Superior temporal gyrus (tissue), 1 donor: ENCODE measurements around the gene SESTD1.
A peak's percentile ranks its signal among the peaks of the same experiment; 100 is the strongest.
"Not testable (repeated sequence)": the region's sequence is repeated elsewhere in the genome, so short reads cannot be mapped to it uniquely, and the experiment has no call there.

Source experiments
- DNase-seq: peaks from one replicate; pipeline ENCODE4 v3.0.0-alpha.2; 2016; ENCODE audit errors: extremely low spot score

The SESTD1 gene

DNA sequence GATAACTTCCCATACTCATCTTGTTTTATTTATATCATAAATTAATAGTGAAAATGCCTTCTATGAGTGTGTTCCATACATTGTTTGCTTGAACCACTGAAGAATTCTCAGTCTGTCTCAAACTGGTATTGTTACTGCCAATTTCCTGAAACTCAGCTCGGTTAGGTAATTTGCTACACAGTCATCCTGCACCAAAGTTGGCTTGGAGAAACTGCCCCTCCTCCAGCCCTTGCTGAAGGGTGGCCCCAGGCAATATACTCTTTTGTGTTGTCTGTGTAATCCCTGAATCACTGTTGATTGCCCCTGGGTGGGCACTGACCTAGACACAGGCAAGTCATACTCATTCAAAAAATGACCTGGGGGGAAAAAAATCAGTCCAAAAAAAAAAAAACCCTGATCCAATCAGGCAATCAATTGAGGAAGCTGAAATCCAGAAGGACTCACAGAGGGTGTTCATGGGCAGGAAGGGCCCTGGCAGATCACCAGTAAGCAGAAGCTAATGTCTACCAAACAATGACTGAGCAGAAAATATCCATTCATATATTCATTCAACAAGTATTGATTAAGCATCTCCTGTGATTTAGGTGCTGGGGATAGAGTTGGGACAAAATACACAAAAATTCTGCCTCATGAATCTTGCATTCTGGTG lies 3.8 kb upstream of the SESTD1 start:
- no peak for DNase-seq

DNA sequence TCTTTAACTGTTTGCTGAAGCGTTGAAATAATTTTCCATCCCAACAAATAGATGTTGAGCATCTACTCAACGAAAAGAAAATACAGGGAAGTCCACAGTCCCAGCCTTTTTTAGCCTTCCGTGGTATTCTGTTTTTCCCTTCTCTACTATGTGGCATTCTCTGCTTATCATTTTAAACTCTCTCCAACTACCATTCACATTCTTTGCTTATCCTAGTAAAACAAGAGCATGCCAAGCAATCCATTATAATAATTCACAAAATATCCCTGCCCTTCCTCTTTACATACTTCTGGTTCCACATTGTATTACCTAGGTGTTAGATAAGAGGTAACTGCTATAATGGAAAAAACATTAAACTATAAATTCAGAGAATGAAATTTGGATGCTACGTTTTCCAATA lies 1.6 kb upstream of the SESTD1 start:
- DNase-seq = no peak

DNA sequence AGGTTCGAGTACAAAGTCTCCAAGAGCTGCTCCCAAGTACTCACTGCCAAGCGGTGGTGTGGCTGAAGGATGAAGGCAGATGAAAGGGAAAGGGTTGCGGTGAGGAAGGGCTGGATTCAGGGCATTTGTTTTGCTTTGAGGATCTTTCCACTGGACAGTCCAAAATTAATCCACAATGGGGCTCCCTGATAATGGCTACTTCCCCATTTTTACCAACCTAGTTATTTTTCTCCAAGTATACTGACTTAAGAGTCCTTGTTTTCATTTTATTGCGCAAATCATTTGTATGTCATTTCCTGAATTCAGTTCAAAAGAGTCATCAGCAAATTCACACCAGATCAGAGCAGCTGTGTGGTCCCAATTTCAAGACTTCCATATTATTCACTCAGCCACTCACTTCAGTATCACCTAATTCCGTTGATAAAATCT lies 464 bp upstream of the SESTD1 start:
- no peak for DNase-seq

- peak; percentile 76 for DNase-seq
These were observed 925 bp downstream of the SESTD1 start for GRCh38 chr2:179263446-179264367.

- no peak for DNase-seq
These were observed 1.6 kb downstream of the SESTD1 start for GRCh38 chr2:179263015-179263414.

DNA sequence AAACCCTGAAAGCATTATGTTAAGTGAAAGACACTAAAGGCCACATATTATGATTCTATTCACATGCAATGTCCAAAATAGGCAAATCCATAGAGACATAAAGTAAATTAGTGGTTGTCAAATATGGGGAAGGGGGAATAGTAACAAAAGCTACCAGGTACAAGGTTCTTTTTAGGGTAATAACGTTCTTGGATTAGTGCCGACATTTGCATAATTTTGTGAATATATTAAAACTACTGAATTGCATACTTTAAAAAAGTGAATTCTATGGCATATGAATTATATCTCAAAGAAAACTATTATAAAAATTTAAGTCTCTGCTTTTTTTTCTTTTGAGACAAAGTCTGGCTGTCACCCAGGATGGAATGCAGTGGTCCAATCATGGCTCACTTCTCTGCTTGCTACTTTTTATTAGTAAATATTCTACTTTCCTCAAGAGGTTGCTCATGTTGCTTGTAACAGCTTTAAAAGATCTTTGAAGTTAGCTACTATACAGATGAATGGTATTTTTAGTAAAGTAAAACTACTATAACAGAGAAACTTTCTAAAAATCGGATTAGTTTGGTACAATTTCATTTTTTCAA lies 2.5 kb downstream of the SESTD1 start:
- DNase-seq = no peak

DNA sequence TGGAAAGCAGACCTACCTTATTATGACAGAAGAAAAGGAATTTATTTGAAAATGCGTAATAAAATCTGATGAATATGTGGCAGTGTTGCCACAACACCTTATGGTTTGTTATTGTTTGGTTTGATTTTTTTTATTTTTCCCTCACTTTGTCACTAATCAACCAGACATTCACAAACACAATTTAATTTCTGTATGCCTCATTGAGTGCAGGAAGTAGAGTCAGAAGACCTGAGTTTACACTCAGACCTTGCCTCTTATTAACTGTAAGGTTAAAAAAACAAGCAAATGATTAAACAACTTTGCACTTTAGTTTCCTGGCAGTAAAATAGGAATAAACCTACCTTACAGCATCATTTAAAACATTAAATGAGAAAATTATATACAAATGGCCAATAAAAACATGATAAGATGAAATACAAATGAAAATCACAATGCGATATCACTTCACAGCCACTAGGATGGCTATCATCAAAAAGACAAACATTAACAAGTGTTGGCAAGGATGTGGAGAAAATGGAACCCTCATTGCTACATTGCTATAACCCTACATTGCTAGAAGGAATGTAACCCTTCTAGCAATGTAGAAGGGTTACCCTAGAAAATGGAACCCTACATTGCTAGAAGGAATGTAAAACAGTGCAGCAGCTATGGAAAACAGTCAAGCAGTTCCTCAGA lies 3.3 kb downstream of the SESTD1 start:
- no peak for DNase-seq

- no peak for DNase-seq
These were observed 4.4 kb downstream of the SESTD1 start for GRCh38 chr2:179260224-179260623.

- DNase-seq = no peak
These were observed 9.5 kb downstream of the SESTD1 start for GRCh38 chr2:179255129-179255528.

GRCh38 chr2:179253226-179253625 lies 11.4 kb downstream of the SESTD1 start:
- no peak for DNase-seq

GRCh38 chr2:179252423-179252822 lies 12.2 kb downstream of the SESTD1 start:
- no peak for DNase-seq

- no peak for DNase-seq
These were observed 12.8 kb downstream of the SESTD1 start for GRCh38 chr2:179251870-179252269.

- no peak for DNase-seq
These were observed 13.7 kb downstream of the SESTD1 start for GRCh38 chr2:179250848-179251504.

- no peak for DNase-seq
These were observed 14.5 kb downstream of the SESTD1 start for GRCh38 chr2:179250095-179250494.

DNA sequence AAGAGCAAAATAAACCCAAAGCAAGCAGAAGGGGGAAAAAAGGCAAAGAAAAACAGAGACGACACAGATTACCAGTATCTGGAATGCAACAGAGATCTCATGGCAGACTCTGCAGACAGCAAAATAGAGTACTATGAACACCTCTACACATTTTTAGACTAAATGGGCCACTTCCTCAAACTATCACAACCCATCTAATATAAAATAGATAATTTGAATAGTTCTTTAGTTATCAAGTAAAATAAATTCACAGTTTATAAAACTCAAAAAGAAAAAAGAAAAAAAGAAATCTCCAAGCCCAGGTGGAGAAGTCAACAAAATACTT lies 16.6 kb downstream of the SESTD1 start:
- no peak for DNase-seq

- DNase-seq = no peak
These were observed 17.2 kb downstream of the SESTD1 start for GRCh38 chr2:179247318-179248023.

GRCh38 chr2:179245843-179246242 lies 18.8 kb downstream of the SESTD1 start:
- DNase-seq = not testable (repeated sequence)

GRCh38 chr2:179243046-179243445 lies 21.6 kb downstream of the SESTD1 start:
- no peak for DNase-seq

GRCh38 chr2:179240481-179241451 lies 23.9 kb downstream of the SESTD1 start:
- DNase-seq = no peak

DNA sequence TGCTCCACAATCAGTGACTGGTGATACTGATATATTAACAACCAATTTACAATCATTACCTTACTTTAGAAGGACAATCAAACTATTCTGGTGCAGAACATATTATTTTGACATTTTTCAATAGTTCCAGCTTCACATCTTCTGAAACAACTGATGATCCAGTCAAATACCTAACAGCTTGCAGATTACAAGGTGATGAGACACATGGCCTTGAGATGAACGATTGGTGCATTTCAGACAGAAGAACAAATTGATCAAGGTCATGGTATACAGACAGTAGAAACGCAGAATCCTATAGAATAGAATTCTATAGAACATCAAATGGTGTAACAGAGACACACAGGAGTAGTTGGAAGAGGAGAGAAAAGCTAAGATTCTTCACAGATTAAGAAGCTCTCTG lies 24.8 kb downstream of the SESTD1 start:
- no peak for DNase-seq
